HL-60/S4 treated with retinoic acid at 250 ng/mL for 4 days and 3 days (cell line): ENCODE measurements around the gene MST1.

Experiments
- in situ Hi-C: fragments of 300-500 bp; cut with MboI; formaldehyde crosslinking; loops from 2 replicates; pipeline ENCODE4 v1.7.0; 2022; ENCODE audit warnings: low sequenced_read_pairs

The MST1 gene

DNA sequence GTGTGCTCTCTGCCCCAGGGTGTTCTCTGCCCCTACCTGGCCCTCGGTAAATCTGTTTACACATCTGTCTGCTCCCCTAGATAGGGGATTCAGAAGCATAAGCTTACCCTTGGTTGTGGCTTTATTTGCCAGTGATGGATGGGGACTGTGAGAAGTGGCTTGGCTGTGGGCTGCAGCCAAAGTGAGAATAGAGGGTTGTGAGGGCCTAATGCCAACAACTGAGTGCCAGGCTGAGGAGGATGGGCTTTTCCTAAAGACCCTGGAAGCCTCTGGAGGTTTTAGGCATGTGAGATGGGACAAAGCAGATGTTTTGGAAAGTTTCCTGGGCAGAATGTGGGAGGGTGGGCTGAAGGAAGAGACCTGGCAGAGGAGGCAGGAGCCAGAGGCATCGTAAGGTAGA, 30.6 kb downstream of the MST1 start:
- in situ Hi-C loops: no loop called here

DNA sequence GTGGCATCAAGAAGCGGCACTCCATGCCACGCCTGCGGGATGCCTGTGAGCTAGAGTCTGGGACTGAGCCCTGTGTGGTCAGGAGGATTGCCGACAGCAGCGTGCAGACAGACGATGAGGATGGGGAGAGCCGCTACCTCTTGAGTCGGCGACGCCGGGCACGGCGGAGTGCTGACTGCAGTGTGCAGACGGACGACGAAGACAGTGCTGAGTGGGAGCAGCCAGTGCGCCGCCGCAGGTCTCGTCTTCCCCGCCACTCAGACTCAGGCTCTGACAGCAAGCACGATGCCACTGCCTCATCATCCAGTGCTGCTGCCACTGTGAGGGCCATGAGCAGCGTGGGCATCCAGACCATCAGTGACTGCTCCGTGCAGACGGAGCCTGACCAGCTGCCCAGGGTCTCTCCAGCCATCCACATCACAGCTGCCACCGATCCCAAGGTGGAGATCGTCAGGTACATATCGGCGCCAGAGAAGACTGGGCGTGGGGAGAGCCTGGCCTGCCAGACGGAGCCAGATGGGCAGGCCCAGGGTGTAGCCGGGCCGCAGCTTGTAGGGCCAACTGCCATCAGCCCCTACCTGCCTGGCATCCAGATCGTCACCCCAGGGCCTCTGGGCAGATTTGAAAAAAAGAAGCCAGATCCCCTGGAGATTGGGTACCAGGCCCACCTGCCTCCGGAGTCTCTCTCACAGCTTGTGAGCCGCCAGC, 31.9 kb downstream of the MST1 start:
- in situ Hi-C loops: no loop called here

DNA sequence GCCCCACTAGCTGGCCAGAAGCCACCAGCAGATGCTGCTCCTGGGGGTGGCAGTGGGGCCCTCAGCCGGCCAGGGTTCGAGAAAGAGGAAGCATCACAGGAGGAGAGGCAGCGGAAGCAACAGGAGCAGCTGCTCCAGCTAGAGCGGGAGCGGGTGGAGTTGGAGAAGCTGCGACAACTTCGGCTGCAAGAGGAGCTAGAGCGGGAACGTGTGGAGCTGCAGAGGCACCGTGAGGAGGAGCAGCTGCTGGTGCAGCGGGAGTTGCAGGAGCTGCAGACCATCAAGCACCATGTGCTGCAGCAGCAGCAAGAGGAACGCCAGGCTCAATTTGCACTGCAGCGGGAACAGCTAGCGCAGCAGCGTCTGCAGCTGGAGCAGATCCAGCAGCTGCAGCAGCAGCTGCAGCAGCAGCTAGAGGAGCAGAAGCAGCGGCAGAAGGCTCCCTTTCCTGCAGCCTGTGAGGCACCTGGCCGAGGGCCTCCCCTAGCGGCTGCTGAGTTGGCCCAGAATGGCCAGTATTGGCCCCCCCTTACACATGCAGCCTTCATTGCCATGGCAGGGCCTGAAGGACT, 32.6 kb downstream of the MST1 start:
- in situ Hi-C loops: no loop called here

DNA sequence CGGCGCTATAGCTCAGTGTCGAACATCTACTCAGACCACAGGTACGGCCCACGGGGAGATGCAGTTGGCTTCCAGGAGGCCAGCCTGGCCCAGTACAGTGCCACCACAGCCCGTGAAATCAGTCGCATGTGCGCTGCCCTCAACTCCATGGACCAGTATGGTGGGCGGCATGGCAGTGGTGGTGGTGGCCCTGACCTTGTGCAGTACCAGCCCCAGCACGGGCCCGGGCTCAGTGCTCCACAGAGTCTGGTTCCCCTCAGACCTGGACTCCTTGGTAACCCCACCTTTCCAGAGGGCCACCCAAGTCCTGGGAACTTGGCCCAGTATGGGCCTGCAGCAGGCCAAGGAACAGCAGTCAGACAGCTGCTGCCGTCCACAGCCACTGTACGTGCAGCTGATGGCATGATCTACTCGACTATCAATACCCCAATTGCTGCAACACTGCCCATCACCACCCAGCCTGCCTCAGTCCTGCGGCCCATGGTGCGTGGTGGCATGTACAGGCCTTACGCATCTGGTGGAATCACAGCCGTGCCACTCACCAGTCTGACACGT, 33.5 kb downstream of the MST1 start:
- in situ Hi-C loops: no loop called here

DNA sequence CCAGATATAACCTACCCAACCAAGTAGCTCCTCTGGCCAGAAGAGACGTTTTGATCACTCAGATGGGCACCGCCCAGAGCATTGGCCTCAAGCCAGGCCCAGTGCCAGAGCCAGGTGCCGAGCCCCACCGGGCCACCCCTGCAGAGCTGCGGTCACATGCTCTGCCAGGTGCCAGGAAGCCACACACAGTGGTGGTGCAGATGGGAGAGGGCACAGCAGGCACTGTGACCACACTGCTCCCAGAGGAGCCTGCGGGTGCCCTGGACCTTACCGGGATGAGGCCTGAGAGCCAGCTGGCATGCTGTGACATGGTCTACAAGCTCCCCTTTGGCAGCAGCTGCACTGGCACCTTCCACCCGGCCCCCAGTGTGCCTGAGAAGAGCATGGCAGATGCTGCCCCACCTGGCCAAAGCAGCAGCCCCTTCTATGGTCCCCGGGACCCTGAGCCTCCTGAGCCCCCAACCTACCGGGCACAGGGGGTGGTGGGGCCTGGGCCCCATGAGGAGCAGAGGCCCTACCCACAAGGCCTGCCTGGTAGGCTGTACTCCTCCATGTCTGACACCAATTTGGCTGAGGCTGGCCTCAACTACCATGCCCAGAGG, 34.2 kb downstream of the MST1 start:
- in situ Hi-C loops: no loop called here

DNA sequence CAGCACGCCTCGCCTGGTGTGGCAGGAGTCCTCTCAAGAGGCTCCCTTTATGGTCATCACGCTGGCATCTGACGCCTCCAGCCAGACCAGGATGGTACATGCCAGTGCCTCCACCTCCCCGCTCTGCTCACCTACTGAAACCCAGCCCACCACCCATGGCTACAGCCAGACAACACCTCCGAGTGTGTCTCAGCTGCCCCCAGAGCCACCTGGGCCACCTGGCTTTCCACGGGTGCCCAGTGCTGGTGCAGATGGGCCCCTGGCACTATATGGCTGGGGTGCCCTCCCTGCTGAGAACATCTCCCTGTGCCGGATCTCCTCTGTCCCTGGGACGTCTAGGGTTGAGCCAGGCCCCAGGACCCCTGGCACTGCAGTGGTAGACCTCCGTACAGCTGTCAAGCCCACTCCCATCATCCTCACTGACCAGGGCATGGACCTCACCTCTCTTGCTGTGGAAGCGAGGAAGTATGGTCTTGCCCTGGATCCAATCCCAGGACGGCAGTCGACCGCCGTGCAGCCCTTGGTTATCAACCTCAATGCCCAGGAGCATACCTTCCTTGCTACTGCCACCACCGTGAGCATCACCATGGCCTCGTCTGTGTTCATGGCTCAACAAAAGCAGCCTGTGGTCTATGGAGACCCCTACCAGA, 35.0 kb downstream of the MST1 start:
- in situ Hi-C loops: no loop called here

DNA sequence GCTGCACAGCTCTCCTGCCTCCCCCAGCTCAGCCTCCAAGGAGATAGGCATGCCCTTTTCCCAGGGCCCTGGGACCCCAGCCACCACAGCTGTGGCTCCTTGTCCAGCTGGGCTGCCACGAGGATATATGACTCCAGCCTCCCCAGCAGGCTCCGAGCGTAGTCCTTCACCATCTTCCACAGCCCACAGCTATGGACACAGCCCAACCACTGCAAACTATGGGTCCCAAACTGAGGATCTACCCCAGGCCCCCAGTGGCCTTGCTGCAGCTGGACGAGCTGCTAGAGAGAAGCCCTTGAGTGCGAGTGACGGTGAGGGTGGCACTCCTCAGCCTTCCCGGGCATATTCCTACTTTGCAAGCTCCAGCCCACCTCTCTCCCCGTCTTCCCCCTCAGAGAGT, 35.7 kb downstream of the MST1 start:
- in situ Hi-C loops: no loop called here

DNA sequence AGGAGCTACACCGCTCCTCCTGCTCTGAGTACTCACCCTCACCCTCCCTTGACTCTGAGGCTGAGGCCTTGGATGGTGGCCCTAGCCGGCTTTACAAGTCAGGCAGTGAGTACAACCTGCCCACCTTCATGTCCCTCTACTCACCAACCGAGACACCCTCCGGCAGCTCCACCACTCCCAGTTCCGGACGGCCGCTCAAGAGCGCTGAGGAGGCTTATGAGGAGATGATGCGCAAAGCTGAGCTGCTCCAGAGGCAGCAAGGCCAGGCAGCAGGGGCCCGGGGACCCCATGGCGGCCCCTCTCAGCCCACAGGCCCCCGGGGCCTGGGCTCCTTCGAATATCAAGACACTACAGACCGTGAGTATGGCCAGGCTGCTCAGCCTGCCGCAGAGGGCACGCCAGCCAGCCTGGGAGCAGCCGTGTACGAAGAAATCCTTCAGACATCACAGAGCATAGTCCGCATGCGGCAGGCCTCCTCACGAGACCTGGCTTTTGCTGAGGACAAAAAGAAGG, 36.3 kb downstream of the MST1 start:
- in situ Hi-C loops: no loop called here

DNA sequence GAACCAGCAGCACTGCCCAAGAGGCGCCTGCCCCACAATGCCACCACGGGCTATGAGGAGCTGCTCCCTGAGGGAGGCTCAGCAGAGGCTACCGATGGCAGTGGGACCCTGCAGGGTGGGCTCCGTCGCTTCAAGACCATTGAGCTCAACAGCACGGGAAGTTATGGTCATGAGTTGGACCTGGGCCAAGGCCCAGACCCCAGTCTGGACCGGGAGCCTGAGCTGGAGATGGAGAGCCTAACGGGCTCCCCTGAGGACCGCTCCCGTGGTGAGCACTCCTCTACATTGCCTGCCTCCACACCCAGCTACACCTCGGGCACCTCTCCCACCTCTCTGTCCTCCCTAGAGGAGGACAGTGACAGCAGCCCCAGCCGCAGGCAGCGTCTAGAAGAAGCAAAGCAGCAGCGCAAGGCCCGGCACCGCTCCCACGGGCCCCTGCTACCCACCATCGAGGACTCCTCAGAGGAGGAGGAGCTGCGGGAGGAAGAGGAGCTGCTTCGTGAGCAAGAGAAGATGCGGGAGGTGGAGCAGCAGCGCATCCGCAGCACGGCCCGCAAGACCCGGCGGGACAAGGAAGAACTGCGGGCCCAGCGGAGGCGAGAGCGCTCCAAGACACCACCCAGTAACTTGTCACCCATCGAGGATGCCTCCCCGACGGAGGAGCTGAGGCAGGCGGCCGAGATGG, 36.9 kb downstream of the MST1 start:
- in situ Hi-C loops: no loop called here

DNA sequence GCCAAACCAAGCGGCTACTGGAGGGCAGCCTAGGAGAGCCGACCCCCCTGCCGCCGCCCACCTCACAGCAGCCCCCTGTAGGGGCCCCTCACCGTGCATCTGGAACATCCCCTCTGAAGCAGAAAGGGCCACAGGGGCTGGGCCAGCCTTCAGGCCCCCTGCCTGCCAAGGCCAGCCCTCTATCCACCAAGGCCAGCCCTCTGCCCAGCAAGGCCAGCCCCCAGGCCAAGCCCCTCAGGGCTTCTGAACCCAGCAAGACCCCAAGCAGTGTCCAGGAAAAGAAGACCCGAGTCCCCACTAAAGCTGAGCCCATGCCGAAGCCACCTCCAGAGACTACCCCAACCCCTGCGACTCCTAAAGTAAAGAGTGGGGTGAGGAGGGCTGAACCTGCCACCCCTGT, 38.6 kb downstream of the MST1 start:
- in situ Hi-C loops: no loop called here

DNA sequence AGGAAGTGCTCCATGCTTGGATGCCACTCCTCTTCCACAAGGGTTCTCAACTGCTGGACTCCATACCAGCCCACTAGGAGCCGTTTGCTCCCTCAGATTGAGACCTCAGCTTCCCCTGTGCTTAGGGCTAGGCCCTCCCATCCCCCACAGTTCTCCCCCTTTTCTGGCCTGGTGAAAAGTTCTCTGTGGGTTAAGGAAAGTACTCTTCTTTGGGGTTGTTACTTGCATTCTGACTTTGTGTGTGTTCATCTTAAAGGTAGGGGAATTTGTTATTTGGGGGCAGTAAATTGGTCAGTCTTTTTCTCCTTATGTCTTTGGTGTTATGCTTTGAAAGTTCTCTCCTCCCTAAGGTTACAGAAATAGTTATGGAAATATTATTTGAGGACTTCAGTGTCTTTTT, 39.1 kb downstream of the MST1 start:
- in situ Hi-C loops: no loop called here

DNA sequence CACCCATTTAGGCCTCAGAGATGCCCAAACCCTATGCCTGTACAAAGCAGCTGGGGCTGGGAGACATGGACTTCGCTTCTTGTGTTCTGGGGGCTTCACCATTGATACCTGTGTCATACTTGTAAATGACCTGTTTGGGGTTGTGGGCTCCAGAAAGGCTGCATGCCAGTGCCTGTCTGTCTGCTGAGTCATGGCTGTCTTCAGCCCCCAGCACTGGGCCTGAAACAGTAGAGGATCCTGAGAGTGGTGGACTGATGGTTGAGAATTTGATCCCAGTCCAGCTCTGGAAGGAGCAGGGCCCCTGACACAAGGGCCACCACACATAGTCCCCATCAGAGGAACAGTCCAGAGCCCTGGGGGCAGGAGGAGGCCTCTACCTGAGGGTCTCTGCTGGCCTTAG, 39.7 kb downstream of the MST1 start:
- in situ Hi-C loops: no loop called here

DNA sequence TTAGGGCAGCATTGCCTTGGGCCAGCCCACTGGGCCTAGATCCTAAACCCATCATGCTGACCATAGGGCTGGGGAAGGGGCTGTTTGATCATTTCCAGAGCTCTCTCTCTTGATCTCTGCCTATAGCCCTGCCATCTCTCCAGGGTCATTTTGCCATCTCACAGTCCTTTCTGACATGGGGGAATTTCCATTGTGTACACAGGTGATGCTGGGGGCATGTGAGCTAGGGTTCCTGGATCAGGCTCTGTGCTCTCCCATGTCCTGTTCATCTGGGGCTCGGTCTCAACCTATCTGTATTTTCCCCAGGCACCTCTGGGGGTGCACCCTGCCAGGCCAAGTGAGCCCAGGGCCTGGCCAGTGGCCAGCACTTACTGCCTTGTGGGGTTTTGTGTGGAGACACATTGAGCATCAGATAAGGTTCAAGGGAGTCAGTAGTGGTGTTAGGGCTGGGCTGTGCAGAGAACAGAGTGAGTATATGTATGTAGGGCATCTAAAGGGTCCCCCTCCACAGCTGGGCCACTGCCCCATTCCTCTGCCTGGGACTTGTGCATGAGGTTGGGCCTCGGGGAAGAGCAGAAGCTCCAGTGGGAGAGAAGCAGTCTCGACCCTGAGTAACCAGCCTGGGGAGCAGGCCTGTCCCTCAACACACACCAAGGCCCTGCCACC, 40.8 kb downstream of the MST1 start:
- in situ Hi-C loops: no loop called here

DNA sequence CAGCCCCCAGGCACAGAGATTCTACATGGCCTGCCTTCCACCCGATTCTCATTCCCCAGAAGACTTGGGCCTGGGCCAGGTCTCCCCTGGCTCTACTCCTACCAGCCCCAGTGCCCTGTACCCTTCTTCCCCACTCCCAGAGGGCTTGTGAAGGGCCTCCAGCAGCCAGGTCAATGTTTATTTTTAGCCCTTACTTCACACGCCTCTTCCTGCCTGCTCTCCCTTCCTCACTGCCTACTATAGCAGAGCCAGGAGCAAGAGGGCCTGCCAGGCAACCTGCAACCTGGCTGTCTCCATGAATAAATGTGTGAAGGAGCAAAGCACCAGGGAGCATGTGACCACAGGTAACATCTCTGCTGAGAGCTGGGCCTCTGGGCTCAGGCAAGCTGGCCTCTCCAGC, 41.5 kb downstream of the MST1 start:
- in situ Hi-C loops: no loop called here

DNA sequence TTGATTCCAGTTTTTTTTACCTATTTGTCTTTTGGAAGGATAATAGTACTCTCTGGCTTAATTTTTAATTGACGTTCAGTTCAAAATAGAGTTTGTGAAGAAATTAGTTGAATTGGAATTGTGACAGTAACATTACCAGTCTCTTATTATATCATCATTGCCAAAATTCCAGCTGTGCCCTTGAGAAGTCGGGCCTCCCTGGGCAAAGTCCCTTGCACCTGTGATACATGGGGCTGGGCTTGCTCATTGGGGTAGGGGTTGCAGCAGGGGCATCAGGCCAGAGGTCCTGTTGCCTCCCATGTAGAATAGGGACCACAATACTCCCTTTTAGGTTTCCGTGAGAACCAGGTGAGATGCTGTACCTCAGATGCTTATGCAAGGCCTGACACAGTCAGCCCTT, 43.0 kb downstream of the MST1 start:
- in situ Hi-C loops: no loop called here

DNA sequence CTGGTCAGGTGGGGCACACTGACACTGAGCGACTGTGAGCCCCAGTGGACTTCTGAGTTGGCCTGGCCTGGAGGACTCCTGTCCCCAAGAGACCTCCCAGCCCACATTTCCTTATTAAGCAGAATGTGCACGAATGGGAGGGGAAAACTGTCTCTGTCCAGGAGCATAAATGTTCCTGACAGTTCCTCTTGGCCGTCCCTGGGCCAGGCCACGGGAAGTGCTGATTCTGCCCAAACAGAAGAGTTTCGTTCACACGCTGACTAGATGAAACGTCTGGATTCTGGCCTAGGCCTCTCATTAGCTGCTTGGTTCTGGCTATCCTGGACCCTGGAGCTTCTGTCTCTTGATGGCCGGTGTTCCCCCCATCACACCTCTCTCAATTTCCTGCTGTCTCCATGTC, 44.6 kb downstream of the MST1 start:
- in situ Hi-C loops: no loop called here

DNA sequence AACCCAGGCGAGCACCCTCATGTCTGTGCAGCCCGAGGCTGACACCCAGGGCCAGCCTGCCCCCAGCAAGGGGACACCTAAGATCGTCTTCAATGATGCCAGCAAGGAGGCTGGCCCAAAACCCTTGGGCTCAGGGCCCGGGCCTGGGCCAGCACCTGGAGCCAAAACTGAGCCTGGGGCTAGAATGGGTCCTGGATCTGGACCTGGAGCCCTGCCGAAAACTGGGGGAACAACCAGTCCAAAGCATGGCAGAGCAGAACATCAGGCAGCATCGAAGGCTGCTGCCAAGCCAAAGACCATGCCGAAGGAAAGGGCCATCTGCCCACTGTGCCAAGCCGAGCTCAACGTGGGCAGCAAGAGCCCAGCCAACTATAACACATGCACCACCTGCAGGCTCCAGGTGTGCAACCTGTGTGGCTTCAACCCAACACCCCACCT, 46.5 kb downstream of the MST1 start:
- in situ Hi-C loops: no loop called here

DNA sequence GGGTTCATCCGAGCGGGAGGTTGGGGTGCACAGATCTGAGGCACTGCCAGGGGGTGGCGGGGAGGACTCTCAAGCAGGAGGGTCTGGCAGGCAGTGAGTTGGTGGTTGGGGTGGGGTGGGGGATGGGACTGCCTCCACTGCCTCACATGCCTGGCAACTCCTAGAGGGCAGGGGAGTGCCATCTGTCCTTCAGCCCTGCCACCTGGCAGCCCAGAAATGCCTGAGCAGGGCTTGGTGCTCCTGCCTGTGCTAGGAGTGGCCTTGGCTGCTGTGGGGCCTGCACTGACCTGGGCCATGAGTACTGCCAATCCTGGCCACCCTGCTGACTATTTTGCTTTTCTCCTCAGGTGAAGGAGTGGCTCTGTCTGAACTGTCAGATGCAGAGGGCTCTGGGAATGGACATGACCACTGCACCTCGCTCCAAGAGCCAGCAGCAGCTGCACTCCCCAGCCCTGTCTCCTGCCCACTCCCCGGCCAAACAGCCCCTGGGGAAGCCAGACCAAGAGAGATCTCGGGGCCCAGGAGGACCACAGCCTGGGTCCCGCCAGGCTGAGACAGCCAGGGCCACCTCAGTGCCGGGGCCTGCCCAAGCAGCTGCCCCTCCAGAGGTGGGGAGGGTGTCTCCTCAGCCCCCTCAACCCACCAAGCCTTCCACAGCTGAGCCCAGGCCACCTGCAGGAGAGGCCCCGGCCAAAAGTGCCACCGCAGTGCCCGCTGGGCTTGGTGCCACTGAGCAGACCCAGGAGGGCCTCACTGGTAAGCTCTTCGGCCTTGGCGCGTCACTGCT, 47.2 kb downstream of the MST1 start:
- in situ Hi-C loops: no loop called here

DNA sequence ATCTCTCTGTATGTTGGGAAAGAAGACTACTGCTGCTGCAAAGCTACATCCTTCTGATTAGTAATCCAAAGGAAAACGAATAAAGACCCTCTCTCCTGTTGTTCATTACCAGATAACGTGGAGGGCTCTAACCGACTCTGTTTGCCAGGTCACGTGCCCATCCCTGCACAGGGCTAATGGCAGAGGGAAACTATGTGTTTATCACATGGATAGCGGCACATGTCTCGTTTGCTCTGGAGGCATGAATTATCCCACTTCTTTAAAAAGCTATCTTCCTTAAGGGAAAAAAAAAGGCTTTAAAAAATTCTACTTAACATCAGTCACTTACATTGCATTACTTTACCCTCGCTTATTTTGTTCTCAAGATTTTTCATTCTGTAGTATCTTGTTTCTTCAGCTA, 48.0 kb downstream of the MST1 start:
- in situ Hi-C loops: no loop called here

DNA sequence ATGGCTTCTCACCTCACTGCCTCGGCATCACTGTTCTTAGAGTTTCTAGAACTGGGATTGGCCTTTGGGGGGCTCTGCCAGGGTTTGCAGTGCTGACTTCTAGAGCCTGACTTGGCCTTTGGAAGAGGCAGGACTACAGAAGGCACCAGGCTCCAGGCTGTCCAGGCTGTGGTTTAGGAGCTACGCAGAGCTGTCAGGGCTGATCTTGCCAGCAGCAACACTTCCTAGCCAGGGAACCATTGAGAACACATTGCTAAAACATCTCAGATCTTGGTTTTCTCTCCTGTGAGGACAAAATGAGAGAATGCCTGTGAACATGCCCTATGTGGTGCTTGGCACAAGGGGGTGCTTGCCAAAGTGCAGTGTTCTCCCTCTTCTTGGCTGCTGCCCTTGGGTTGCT, 49.7 kb downstream of the MST1 start:
- in situ Hi-C loops: no loop called here
